GM12878 (cell line): ENCODE data around the gene SRRM5.

Experiments used
- CHD2 ChIP-seq: IDR thresholded peaks from 2 replicates; pipeline ENCODE4 v1.6.1; 2011; ENCODE audit warnings: low read depth, low read length, improper control_type of control experiment, borderline replicate concordance
- CTCF ChIP-seq, 3 experiments: IDR thresholded peaks in 2 of 3; conservative IDR thresholded peaks in 1 of 3; 2 replicates each; pipeline ENCODE4 v1.5.1; 2011; ENCODE audit warnings: low read depth in 3 of 3, low read length in 3 of 3, mild to moderate bottlenecking in 3 of 3, control low read depth in 2 of 3, moderate library complexity in 2 of 3, inconsistent platforms in 1 of 3, mixed read lengths in 1 of 3; ENCODE audit not compliant: control insufficient read depth in 2 of 3, insufficient read depth in 1 of 3; ENCODE audit errors: extremely low read depth in 1 of 3
- POLR2AphosphoS5 ChIP-seq: IDR thresholded peaks from 2 replicates; pipeline ENCODE4 v1.6.1; 2011; ENCODE audit warnings: mild to moderate bottlenecking, low read length, inconsistent platforms
- RAD21 ChIP-seq: IDR thresholded peaks from 2 replicates; pipeline ENCODE4 v1.6.1; 2011; ENCODE audit warnings: mild to moderate bottlenecking, low read depth, low read length, moderate library complexity; ENCODE audit not compliant: insufficient read depth
- SMC3 ChIP-seq: IDR thresholded peaks from 2 replicates; pipeline ENCODE4 v1.6.1; 2011; ENCODE audit warnings: low read length, improper control_type of control experiment, borderline replicate concordance
- SRF ChIP-seq, 2 experiments: IDR thresholded peaks; 2 replicates each; pipeline ENCODE4 v1.6.1; 2011; ENCODE audit warnings: low read depth in 2 of 2, low read length in 2 of 2, mild to moderate bottlenecking in 1 of 2, moderate library complexity in 1 of 2
- SUZ12 ChIP-seq: fragments of 200-600 bp; sonication (generic); IDR thresholded peaks from one replicate; pipeline ENCODE4 v1.6.1; 2018; ENCODE audit warnings: antibody characterized with exemption, mild to moderate bottlenecking; ENCODE audit not compliant: unreplicated experiment
- TF ChIP-seq, protein P1 (sequence below): IDR thresholded peaks from 2 replicates; pipeline ENCODE4 v1.6.1; 2012; ENCODE audit warnings: low read depth, low read length, improper control_type of control experiment

DNA sequence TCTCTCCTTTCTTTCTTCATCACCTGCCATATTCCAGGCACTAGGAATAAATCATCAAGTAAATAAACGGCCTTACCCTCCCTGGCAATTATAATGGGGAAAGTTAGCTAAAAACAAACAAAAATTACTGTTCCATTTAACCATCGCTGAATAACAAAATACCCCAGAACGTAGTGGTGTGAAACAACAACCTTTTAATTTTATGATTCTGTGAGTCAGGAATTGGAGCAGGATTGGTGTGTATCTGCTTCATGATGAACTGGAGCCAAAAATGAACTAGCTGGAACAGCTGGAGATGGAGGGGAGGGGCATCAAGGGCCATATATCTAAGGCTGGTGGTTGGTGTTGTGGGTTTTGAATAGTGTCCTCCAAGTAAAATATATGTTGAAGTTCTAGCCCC lies 31.4 kb downstream of the SRRM5 start:
- TF ChIP-seq SMC3 (no peak), CHD2 (no peak), CTCF (IDR thresholded peaks at IDR 0.05 in 2 of 3, conservative IDR thresholded peaks at IDR 0.05 in 1 of 3; ENCODE audit: control insufficient read depth in 2 of 3, extremely low read depth in 1 of 3, insufficient read depth in 1 of 3, low read depth in 3 of 3, low read length in 3 of 3) (no peak), RAD21 (no peak), SRF (IDR thresholded peaks at IDR 0.05; ENCODE audit: low read depth in 2 of 2, low read length in 2 of 2) (no peak), POLR2AphosphoS5 (no peak), SUZ12 (no peak)
- TF ChIP-seq, protein P1, sequence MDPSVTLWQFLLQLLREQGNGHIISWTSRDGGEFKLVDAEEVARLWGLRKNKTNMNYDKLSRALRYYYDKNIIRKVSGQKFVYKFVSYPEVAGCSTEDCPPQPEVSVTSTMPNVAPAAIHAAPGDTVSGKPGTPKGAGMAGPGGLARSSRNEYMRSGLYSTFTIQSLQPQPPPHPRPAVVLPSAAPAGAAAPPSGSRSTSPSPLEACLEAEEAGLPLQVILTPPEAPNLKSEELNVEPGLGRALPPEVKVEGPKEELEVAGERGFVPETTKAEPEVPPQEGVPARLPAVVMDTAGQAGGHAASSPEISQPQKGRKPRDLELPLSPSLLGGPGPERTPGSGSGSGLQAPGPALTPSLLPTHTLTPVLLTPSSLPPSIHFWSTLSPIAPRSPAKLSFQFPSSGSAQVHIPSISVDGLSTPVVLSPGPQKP, result no peak
